Peyer's patch (tissue), 4 donors: ENCODE data around the gene CALCOCO1.

Source experiments
- CTCF ChIP-seq, 6 experiments: fragments of 450-650 bp in 4 of 6; fragments of 200-600 bp in 2 of 6; sonication (generic) in 1 of 6; IDR thresholded peaks; one replicate each; pipeline ENCODE4 v1.5.1; 2017 to 2019; ENCODE audit warnings: antibody characterized with exemption in 6 of 6, mild to moderate bottlenecking in 3 of 6, moderate library complexity in 1 of 6
- POLR2A ChIP-seq, 2 donors: fragments of 450-650 bp; IDR thresholded peaks; one replicate each; pipeline ENCODE4 v1.5.1; 2017; ENCODE audit warnings: antibody characterized with exemption in 2 of 2, mild to moderate bottlenecking in 2 of 2, moderate library complexity in 2 of 2

- TF ChIP-seq CTCF (IDR thresholded peaks at IDR 0.05) = no peak
- no peak for TF ChIP-seq POLR2A (IDR thresholded peaks at IDR 0.05)
Observed at GRCh38 chr12:53670308-53670707, 56.9 kb downstream of the CALCOCO1 start.
